SH-SY5Y (cell line): ENCODE data around the gene GID4.

Source experiments
- GATA2 ChIP-seq: IDR thresholded peaks from 2 replicates; pipeline ENCODE4 v1.6.1; 2011; ENCODE audit warnings: mild to moderate bottlenecking, low read depth, low read length
- GATA3 ChIP-seq: IDR thresholded peaks from 2 replicates; pipeline ENCODE4 v1.6.1; 2011; ENCODE audit warnings: low read depth, mild to moderate bottlenecking, low read length, moderate library complexity

DNA sequence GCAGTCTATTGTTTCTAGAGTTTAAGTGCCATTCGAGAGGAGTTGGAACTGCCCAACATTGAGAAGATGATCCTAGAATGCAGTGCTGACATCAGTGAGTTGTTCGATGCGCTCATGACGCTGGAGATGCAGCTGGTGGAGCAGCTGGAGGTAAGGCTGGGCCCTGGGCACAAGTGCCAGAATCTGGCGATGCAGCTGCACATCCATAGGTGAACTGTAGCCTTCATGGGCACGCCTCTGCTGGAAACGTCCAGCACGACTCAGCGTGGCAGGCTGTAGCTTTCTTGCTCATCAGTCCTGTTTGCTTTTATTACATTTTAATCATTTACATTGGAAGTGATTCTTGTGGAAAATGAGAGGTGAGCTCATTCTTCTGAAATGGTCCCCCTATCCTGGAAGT lies 34.9 kb upstream of the GID4 start:
- TF ChIP-seq GATA3, result no peak
- no peak for TF ChIP-seq GATA2
